GM23338 (cell line): ENCODE measurements around the gene JAGN1.
"Not testable (repeated sequence)": the region's sequence is repeated elsewhere in the genome, so short reads cannot be mapped to it uniquely, and the experiment has no call there.

ENCODE experiments used
- CREB1 ChIP-seq: fragments of 250-450 bp; sonication (Bioruptor Pico); IDR thresholded peaks from 2 replicates; pipeline ENCODE4 v1.5.0; 2020; ENCODE audit warnings: low read depth, mild to moderate bottlenecking, moderate library complexity
- EZH2 ChIP-seq: fragments of 200-600 bp; sonication (generic); IDR thresholded peaks from one replicate; pipeline ENCODE4 v1.8.0; 2017; ENCODE audit warnings: antibody characterized with exemption, mild to moderate bottlenecking, low read depth; ENCODE audit not compliant: unreplicated experiment
- POLR2AphosphoS5 ChIP-seq: IDR thresholded peaks from 2 replicates; pipeline ENCODE4 v1.6.1; 2016; ENCODE audit warnings: antibody characterized with exemption, low read depth
- ZNF114 ChIP-seq: fragments of 250-450 bp; sonication (Bioruptor Pico); IDR thresholded peaks from 2 replicates; pipeline ENCODE4 v1.5.0; 2020; ENCODE audit warnings: mild to moderate bottlenecking, moderate library complexity
- TF ChIP-seq, protein P1 (sequence below), 2 experiments: fragments of 200-600 bp in 1 of 2; sonication (generic) in 1 of 2; conservative IDR thresholded peaks; 2 replicates each; pipeline versions ENCODE4 v1.5.1 to v1.6.1; 2016 to 2017; ENCODE audit warnings: antibody characterized with exemption in 2 of 2, low read depth in 2 of 2, mild to moderate bottlenecking in 2 of 2, moderate library complexity in 1 of 2
- TF ChIP-seq, protein P2 (sequence below): IDR thresholded peaks from one replicate; pipeline ENCODE4 v1.6.1; 2018; ENCODE audit warnings: antibody characterized with exemption; ENCODE audit not compliant: unreplicated experiment

DNA sequence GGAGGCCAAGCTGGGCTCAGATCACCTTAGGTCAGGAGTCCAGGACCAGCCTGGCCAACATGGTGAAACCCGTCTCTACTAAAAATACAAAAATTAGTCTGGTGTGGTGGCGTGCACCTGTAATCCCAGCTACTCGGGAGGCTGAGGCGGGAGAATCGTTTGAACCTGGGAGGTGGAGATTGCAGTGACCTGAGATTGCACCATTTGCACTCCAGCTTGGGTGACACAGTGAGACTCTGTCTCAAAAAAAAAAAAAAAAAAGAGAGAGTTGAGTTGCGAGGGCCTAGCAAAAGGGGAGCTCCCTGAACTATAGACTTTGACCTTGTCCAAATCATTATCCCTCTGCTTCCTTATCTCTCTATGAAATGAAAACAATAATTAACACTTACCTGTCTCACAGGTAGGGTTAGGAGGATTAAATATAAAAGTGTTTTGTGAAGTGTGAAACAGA lies 10.6 kb downstream of the JAGN1 start:
- TF ChIP-seq, protein P1, sequence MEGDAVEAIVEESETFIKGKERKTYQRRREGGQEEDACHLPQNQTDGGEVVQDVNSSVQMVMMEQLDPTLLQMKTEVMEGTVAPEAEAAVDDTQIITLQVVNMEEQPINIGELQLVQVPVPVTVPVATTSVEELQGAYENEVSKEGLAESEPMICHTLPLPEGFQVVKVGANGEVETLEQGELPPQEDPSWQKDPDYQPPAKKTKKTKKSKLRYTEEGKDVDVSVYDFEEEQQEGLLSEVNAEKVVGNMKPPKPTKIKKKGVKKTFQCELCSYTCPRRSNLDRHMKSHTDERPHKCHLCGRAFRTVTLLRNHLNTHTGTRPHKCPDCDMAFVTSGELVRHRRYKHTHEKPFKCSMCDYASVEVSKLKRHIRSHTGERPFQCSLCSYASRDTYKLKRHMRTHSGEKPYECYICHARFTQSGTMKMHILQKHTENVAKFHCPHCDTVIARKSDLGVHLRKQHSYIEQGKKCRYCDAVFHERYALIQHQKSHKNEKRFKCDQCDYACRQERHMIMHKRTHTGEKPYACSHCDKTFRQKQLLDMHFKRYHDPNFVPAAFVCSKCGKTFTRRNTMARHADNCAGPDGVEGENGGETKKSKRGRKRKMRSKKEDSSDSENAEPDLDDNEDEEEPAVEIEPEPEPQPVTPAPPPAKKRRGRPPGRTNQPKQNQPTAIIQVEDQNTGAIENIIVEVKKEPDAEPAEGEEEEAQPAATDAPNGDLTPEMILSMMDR (conservative IDR thresholded peaks at IDR 0.05; ENCODE audit: low read depth in 2 of 2) = not testable (repeated sequence)
- TF ChIP-seq POLR2AphosphoS5; EZH2; CREB1 (CRISPR knock-in tag); ZNF114 (CRISPR knock-in tag): not testable (repeated sequence)
- TF ChIP-seq, protein P2, sequence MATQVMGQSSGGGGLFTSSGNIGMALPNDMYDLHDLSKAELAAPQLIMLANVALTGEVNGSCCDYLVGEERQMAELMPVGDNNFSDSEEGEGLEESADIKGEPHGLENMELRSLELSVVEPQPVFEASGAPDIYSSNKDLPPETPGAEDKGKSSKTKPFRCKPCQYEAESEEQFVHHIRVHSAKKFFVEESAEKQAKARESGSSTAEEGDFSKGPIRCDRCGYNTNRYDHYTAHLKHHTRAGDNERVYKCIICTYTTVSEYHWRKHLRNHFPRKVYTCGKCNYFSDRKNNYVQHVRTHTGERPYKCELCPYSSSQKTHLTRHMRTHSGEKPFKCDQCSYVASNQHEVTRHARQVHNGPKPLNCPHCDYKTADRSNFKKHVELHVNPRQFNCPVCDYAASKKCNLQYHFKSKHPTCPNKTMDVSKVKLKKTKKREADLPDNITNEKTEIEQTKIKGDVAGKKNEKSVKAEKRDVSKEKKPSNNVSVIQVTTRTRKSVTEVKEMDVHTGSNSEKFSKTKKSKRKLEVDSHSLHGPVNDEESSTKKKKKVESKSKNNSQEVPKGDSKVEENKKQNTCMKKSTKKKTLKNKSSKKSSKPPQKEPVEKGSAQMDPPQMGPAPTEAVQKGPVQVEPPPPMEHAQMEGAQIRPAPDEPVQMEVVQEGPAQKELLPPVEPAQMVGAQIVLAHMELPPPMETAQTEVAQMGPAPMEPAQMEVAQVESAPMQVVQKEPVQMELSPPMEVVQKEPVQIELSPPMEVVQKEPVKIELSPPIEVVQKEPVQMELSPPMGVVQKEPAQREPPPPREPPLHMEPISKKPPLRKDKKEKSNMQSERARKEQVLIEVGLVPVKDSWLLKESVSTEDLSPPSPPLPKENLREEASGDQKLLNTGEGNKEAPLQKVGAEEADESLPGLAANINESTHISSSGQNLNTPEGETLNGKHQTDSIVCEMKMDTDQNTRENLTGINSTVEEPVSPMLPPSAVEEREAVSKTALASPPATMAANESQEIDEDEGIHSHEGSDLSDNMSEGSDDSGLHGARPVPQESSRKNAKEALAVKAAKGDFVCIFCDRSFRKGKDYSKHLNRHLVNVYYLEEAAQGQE = not testable (repeated sequence)
